ENCODE data around the gene HELZ2. TPM values are rescaled to one million over a fixed set of nuclear protein-coding genes. Genes with fewer than 3 reads are reported as not detected.

The HELZ2 gene
- total RNA-seq, 2 experiments from 2014 or later = 6.5 to 8.3 TPM

- Histone ChIP-seq H3K9me2 (ENCODE audit: insufficient read depth, low read length) (no peaks in the 10 kb centered on the region), H3K4me2 (ENCODE audit: low read length) (peak overlapping the region; percentile 17; the same call in 1 of the 2 replicates), H3K4me3 (ENCODE audit: low read depth, low read length, poor library complexity, severe bottlenecking) (no peak overlapping the region), H2AFZ (ENCODE audit: low read length) (no peak overlapping the region), H3K27ac (ENCODE audit: low read depth, low read length, poor library complexity, severe bottlenecking) (no peak overlapping the region), H4K20me1 (ENCODE audit: insufficient read depth, low read length) (no peaks in the 10 kb centered on the region), H3K9me3 (ENCODE audit: low read length) (no peaks in the 10 kb centered on the region), H3K36me3 (ENCODE audit: insufficient read depth, low read length) (no peaks in the 10 kb centered on the region), H3K4me1 (ENCODE audit: insufficient read depth, low read length, poor library complexity, severe bottlenecking) (peaks cover 12% of the 10 kb centered on the region), H3K79me2 (ENCODE audit: insufficient read depth, low read depth, low read length) (no peaks in the 10 kb centered on the region)
- ChIA-PET POLR2A (no interaction called here), CTCF (ENCODE audit: unreplicated experiment) (interaction anchor here (0.6 kb wide), 1 partner anchor 29 kb away, joined by 3 read pairs; the partner anchor contains the start of gene PTK6)
- BruUV-seq (replicated peaks) = no TSS peak
- TF ChIP-seq, protein P1, sequence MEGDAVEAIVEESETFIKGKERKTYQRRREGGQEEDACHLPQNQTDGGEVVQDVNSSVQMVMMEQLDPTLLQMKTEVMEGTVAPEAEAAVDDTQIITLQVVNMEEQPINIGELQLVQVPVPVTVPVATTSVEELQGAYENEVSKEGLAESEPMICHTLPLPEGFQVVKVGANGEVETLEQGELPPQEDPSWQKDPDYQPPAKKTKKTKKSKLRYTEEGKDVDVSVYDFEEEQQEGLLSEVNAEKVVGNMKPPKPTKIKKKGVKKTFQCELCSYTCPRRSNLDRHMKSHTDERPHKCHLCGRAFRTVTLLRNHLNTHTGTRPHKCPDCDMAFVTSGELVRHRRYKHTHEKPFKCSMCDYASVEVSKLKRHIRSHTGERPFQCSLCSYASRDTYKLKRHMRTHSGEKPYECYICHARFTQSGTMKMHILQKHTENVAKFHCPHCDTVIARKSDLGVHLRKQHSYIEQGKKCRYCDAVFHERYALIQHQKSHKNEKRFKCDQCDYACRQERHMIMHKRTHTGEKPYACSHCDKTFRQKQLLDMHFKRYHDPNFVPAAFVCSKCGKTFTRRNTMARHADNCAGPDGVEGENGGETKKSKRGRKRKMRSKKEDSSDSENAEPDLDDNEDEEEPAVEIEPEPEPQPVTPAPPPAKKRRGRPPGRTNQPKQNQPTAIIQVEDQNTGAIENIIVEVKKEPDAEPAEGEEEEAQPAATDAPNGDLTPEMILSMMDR (conservative IDR thresholded peaks at IDR 0.05; ENCODE audit: low read length) = peak; percentile 44; the same call in 1 of the 2 replicates
- no peak for TF ChIP-seq EZH2phosphoT487 (IDR thresholded peaks at IDR 0.05; ENCODE audit: borderline replicate concordance, low read depth, low read length)
- intact Hi-C loops (cut with micrococcal nuclease; ENCODE audit: unreplicated experiment) = no loop called here
- DNase-seq (ENCODE audit: low spot score) = no peak
Observed at GRCh38 chr20:63566395-63567135, 7.5 kb downstream of the HELZ2 start.

DNA sequence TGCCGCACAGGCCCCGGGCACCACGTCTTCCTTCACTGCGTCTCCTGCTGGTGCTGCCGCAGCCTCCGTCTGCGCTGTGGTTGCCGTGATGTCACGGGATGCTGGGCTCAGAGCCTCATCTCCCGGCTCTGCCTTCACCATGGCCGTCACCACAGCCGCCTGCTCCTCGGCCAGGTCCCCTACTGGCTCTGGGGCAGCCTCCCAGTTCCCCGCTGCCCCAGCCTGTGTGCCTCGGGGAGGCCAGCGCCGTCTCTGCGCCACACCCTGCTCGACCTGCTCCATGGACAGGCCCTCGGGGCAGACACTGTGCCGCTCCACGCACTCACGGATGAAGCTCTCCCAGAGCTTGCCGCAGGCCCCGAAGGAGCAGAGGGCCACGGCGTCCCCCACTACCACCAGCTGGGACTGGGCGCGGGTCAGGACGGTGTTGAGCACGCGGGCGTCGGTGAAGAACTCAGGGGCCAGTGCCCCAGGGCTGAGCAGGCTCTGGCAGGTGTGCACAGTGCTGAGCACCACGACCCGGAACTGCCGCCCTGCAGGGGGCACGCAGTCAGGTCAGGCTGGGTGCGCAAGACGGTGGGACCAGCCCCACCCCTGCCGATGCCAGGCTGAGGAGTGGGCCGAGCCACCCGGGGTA is 8.2 kb downstream of the HELZ2 start:
- no peak overlapping the region for H3K4me2 ChIP-seq (ENCODE audit: low read length)
- H3K9me3 ChIP-seq (ENCODE audit: low read length) = no peaks in the 10 kb centered on the region
- TF ChIP-seq EZH2phosphoT487 (IDR thresholded peaks at IDR 0.05; ENCODE audit: borderline replicate concordance, low read depth, low read length) = no peak
- TF ChIP-seq, protein P1 (conservative IDR thresholded peaks at IDR 0.05; ENCODE audit: low read length) = no peak
- CTCF ChIA-PET (ENCODE audit: unreplicated experiment) = no interaction called here
- H3K9me2 ChIP-seq (ENCODE audit: insufficient read depth, low read length) = no peaks in the 10 kb centered on the region
- POLR2A ChIA-PET = no interaction called here
- no peak overlapping the region for H2AFZ ChIP-seq (ENCODE audit: low read length)
- no peaks in the 10 kb centered on the region for H3K79me2 ChIP-seq (ENCODE audit: insufficient read depth, low read depth, low read length)
- H3K27ac ChIP-seq (ENCODE audit: low read depth, low read length, poor library complexity, severe bottlenecking) = no peak overlapping the region
- no peaks in the 10 kb centered on the region for H4K20me1 ChIP-seq (ENCODE audit: insufficient read depth, low read length)
- no peaks in the 10 kb centered on the region for H3K36me3 ChIP-seq (ENCODE audit: insufficient read depth, low read length)
- H3K4me1 ChIP-seq (ENCODE audit: insufficient read depth, low read length, poor library complexity, severe bottlenecking) = peaks cover 12% of the 10 kb centered on the region
- DNase-seq (ENCODE audit: low spot score) = no peak
- intact Hi-C loops (cut with micrococcal nuclease; ENCODE audit: unreplicated experiment) = no loop called here
- BruUV-seq (replicated peaks) = no TSS peak
- no peak overlapping the region for H3K4me3 ChIP-seq (ENCODE audit: low read depth, low read length, poor library complexity, severe bottlenecking)
